ENCODE results near the gene ABHD16B. TPM values are rescaled to one million over a fixed set of nuclear protein-coding genes. Genes with fewer than 3 reads are reported as not detected.

ABHD16B gene
- total RNA-seq, 3 donors from 2014 or later (not counting 1 experiment from before 2014, with no cell fraction given): not detected

- H3K27ac ChIP-seq (ENCODE audit: low read length): no peak overlapping the region
- H3K4me3 ChIP-seq (ENCODE audit: low read length): no peak overlapping the region
- no peaks in the 10 kb centered on the region for H3K9me3 Mint-ChIP-seq
- no peaks in the 10 kb centered on the region for H3K9me3 ChIP-seq (ENCODE audit: control insufficient read depth, insufficient read depth, low read length)
- H3K36me3 Mint-ChIP-seq: no peaks in the 10 kb centered on the region
- WGBS (ENCODE audit: insufficient coverage): 83% methylated on average over 24 of the region's 24 CpGs
- intact Hi-C loops (cut with micrococcal nuclease): no loop called here
- H3K4me1 Mint-ChIP-seq: no peaks in the 10 kb centered on the region
- no peak for TF ChIP-seq CTCF (IDR thresholded peaks at IDR 0.05)
- H3K27me3 ChIP-seq (ENCODE audit: control insufficient read depth, insufficient read depth, low read length): no peaks in the 10 kb centered on the region
- no peaks in the 10 kb centered on the region for H3K36me3 ChIP-seq (ENCODE audit: control insufficient read depth, insufficient read depth, low read length)
- DNase-seq (no peak), ATAC-seq (peak in 1 of 3 donors; percentile 38)
- H3K27ac Mint-ChIP-seq: no peak overlapping the region
- no peaks in the 10 kb centered on the region for H3K4me1 ChIP-seq (ENCODE audit: control insufficient read depth, insufficient read depth, low read length)
- H3K4me3 Mint-ChIP-seq: peak overlapping the region; percentile 45
- H3K27me3 Mint-ChIP-seq (ENCODE audit: low read depth in 2 of 2): peaks cover 4 to 6% of the 10 kb centered on the region in 2 donors
Measured at GRCh38 chr20:63819224-63819921, 41.9 kb upstream of the ABHD16B start.

- Mint-ChIP-seq H3K4me3 (no peak overlapping the region), H3K36me3 (no peaks in the 10 kb centered on the region), H3K4me1 (no peaks in the 10 kb centered on the region), H3K9me3 (no peaks in the 10 kb centered on the region), H3K27ac (no peak overlapping the region), H3K27me3 (ENCODE audit: low read depth in 2 of 2) (peaks cover 8 to 15% of the 10 kb centered on the region in 2 donors)
- TF ChIP-seq CTCF (IDR thresholded peaks at IDR 0.05): no peak
- Histone ChIP-seq H3K4me1 (ENCODE audit: control insufficient read depth, insufficient read depth, low read length) (no peaks in the 10 kb centered on the region), H3K4me3 (ENCODE audit: low read length) (no peak overlapping the region), H3K36me3 (ENCODE audit: control insufficient read depth, insufficient read depth, low read length) (no peaks in the 10 kb centered on the region), H3K9me3 (ENCODE audit: control insufficient read depth, insufficient read depth, low read length) (no peaks in the 10 kb centered on the region), H3K27ac (ENCODE audit: low read length) (no peak overlapping the region), H3K27me3 (ENCODE audit: control insufficient read depth, insufficient read depth, low read length) (peaks cover 1% of the 10 kb centered on the region)
- intact Hi-C loops (cut with micrococcal nuclease): no loop called here
- WGBS (ENCODE audit: insufficient coverage): 81% methylated on average over 8 of the region's 8 CpGs
- DNase-seq (no peak), ATAC-seq (no peak)
Measured at GRCh38 chr20:63821811-63822210, 39.5 kb upstream of the ABHD16B start.

- Histone ChIP-seq H3K36me3 (ENCODE audit: control insufficient read depth, insufficient read depth, low read length) (no peaks in the 10 kb centered on the region), H3K9me3 (ENCODE audit: control insufficient read depth, insufficient read depth, low read length) (no peaks in the 10 kb centered on the region), H3K4me1 (ENCODE audit: control insufficient read depth, insufficient read depth, low read length) (no peaks in the 10 kb centered on the region), H3K27me3 (ENCODE audit: control insufficient read depth, insufficient read depth, low read length) (peaks cover 4% of the 10 kb centered on the region), H3K27ac (ENCODE audit: low read length) (no peak overlapping the region), H3K4me3 (ENCODE audit: low read length) (no peak overlapping the region)
- H3K36me3 Mint-ChIP-seq: no peaks in the 10 kb centered on the region
- WGBS (ENCODE audit: insufficient coverage): 87% methylated on average over 15 of the region's 15 CpGs
- DNase-seq (no peak), ATAC-seq (no peak)
- H3K9me3 Mint-ChIP-seq: no peaks in the 10 kb centered on the region
- peaks cover 8 to 15% of the 10 kb centered on the region in 2 donors for H3K27me3 Mint-ChIP-seq (ENCODE audit: low read depth in 2 of 2)
- no peak overlapping the region for H3K4me3 Mint-ChIP-seq
- no peak for TF ChIP-seq CTCF (IDR thresholded peaks at IDR 0.05)
- H3K27ac Mint-ChIP-seq: no peak overlapping the region
- intact Hi-C loops (cut with micrococcal nuclease): no loop called here
- H3K4me1 Mint-ChIP-seq: no peaks in the 10 kb centered on the region
Measured at GRCh38 chr20:63822276-63822696, 39.0 kb upstream of the ABHD16B start.
